ENCODE data around the gene NAA35. TPM values are rescaled to one million over a fixed set of nuclear protein-coding genes. Genes with fewer than 3 reads are reported as not detected.

Gene NAA35
- polyA plus RNA-seq, 1 donor = 22.1 TPM

GRCh38 chr9:86057491-86057890 is 116.5 kb downstream of the NAA35 start:
- DNase-seq = no peak
- peaks cover 6% of the 10 kb centered on the region for H3K9me3 ChIP-seq (ENCODE audit: control insufficient read depth, low read depth, low read length)
- no CpG with 5 or more reads among the region's 13 CpGs for WGBS (ENCODE audit: insufficient coverage, low lambda C conversion rate)
- H3K4me3 ChIP-seq (ENCODE audit: low read length) = no peak overlapping the region
- no peak overlapping the region for H3K27ac ChIP-seq (ENCODE audit: low read length)
- H3K36me3 ChIP-seq (ENCODE audit: control insufficient read depth, insufficient read depth, low read length) = peaks cover 10% of the 10 kb centered on the region
- H3K4me1 ChIP-seq (ENCODE audit: control insufficient read depth, insufficient read depth, low read length) = peaks cover 9% of the 10 kb centered on the region
- no peaks in the 10 kb centered on the region for H3K27me3 ChIP-seq (ENCODE audit: control insufficient read depth, insufficient read depth, low read length)

- Histone ChIP-seq H3K36me3 (ENCODE audit: control insufficient read depth, insufficient read depth, low read length) (peaks cover 9% of the 10 kb centered on the region), H3K4me1 (ENCODE audit: control insufficient read depth, insufficient read depth, low read length) (peaks cover 20% of the 10 kb centered on the region), H3K4me3 (ENCODE audit: low read length) (no peak overlapping the region), H3K27me3 (ENCODE audit: control insufficient read depth, insufficient read depth, low read length) (no peaks in the 10 kb centered on the region), H3K9me3 (ENCODE audit: control insufficient read depth, low read depth, low read length) (no peaks in the 10 kb centered on the region), H3K27ac (ENCODE audit: low read length) (peak overlapping the region; percentile 82)
- WGBS (ENCODE audit: insufficient coverage, low lambda C conversion rate) = 71% methylated on average over 2 of the region's 11 CpGs
- DNase-seq = peak; percentile 23 to 53
Measured at GRCh38 chr9:86061972-86062739, 121.2 kb downstream of the NAA35 start.

GRCh38 chr9:86062845-86063693 is 122.1 kb downstream of the NAA35 start:
- Histone ChIP-seq H3K27me3 (ENCODE audit: control insufficient read depth, insufficient read depth, low read length) (no peaks in the 10 kb centered on the region), H3K4me3 (ENCODE audit: low read length) (peak overlapping the region; percentile 29), H3K4me1 (ENCODE audit: control insufficient read depth, insufficient read depth, low read length) (peaks cover 20% of the 10 kb centered on the region), H3K9me3 (ENCODE audit: control insufficient read depth, low read depth, low read length) (no peaks in the 10 kb centered on the region), H3K36me3 (ENCODE audit: control insufficient read depth, insufficient read depth, low read length) (peaks cover 12% of the 10 kb centered on the region), H3K27ac (ENCODE audit: low read length) (peak overlapping the region; percentile 82)
- DNase-seq = peak; percentile 52 to 86
- WGBS (ENCODE audit: insufficient coverage, low lambda C conversion rate) = no CpG with 5 or more reads among the region's 16 CpGs

GRCh38 chr9:86064220-86064619 is 123.3 kb downstream of the NAA35 start:
- no peaks in the 10 kb centered on the region for H3K27me3 ChIP-seq (ENCODE audit: control insufficient read depth, insufficient read depth, low read length)
- no peaks in the 10 kb centered on the region for H3K9me3 ChIP-seq (ENCODE audit: control insufficient read depth, low read depth, low read length)
- no peak overlapping the region for H3K4me3 ChIP-seq (ENCODE audit: low read length)
- no peak for DNase-seq
- WGBS (ENCODE audit: insufficient coverage, low lambda C conversion rate) = 80% methylated on average over 1 of the region's 2 CpGs
- H3K4me1 ChIP-seq (ENCODE audit: control insufficient read depth, insufficient read depth, low read length) = peaks cover 20% of the 10 kb centered on the region
- no peak overlapping the region for H3K27ac ChIP-seq (ENCODE audit: low read length)
- peaks cover 12% of the 10 kb centered on the region for H3K36me3 ChIP-seq (ENCODE audit: control insufficient read depth, insufficient read depth, low read length)

- peaks cover under 1% of the 10 kb centered on the region for H3K9me3 ChIP-seq (ENCODE audit: control insufficient read depth, low read depth, low read length)
- peaks cover 20% of the 10 kb centered on the region for H3K36me3 ChIP-seq (ENCODE audit: control insufficient read depth, insufficient read depth, low read length)
- no CpG with 5 or more reads among the region's 7 CpGs for WGBS (ENCODE audit: insufficient coverage, low lambda C conversion rate)
- H3K4me3 ChIP-seq (ENCODE audit: low read length) = no peak overlapping the region
- no peaks in the 10 kb centered on the region for H3K27me3 ChIP-seq (ENCODE audit: control insufficient read depth, insufficient read depth, low read length)
- no peak for DNase-seq
- H3K27ac ChIP-seq (ENCODE audit: low read length) = no peak overlapping the region
- H3K4me1 ChIP-seq (ENCODE audit: control insufficient read depth, insufficient read depth, low read length) = no peaks in the 10 kb centered on the region
Measured at GRCh38 chr9:86069206-86069869, 128.4 kb downstream of the NAA35 start.

Other genes with a start within 250 kb of the NAA35 start
- gene AGTPBP1, start 199.2 kb upstream of the NAA35 start, polyA plus RNA-seq = 12.9 TPM
- 124 TPM for gene GOLM1, start 158.4 kb downstream of the NAA35 start, polyA plus RNA-seq